DMS153 treated with DMSO at 0.1 percent for 48 hours (cell line): ENCODE measurements around the gene TEKT2.

Experiments used
- DNase-seq: peaks from one replicate; lab custom pipeline; 2025; ENCODE audit not compliant: unreplicated experiment; lab: John Stamatoyannopoulos, UW

TEKT2 gene

GRCh38 chr1:36128126-36128904, 44.4 kb downstream of the TEKT2 start:
- DNase-seq: no peak

- DNase-seq: no peak
Observed at GRCh38 chr1:36128905-36129206, 45.0 kb downstream of the TEKT2 start.

GRCh38 chr1:36132029-36132428, 48.1 kb downstream of the TEKT2 start:
- DNase-seq: no peak

- peak; percentile 26 for DNase-seq
Observed at GRCh38 chr1:36133484-36133883, 49.6 kb downstream of the TEKT2 start.

DNA sequence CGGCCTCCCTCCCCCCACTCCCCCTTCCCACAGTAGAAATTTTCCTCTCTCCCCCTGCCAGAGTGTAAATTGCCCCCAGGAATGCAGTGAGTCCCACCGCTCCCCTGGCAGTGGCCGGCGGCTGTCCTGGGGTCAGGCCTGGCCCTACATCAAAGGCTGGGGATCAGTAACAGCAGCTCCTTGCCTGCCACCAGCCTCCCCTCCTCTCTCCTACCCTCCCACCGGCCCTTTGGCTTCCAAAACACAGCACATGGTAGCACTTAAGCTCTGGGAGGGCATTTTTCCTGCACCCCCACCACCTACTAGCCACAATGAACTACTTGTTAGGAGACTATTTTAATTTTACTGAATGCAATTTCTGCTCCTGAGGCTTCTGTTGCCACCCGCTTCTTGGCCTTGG, 50.1 kb downstream of the TEKT2 start:
- no peak for DNase-seq

GRCh38 chr1:36134505-36135329, 50.8 kb downstream of the TEKT2 start:
- DNase-seq: peak; percentile 55

- no peak for DNase-seq
Observed at GRCh38 chr1:36135330-36135667, 51.4 kb downstream of the TEKT2 start.

- no peak for DNase-seq
Observed at GRCh38 chr1:36135796-36136195, 51.9 kb downstream of the TEKT2 start.

GRCh38 chr1:36136535-36136934, 52.6 kb downstream of the TEKT2 start:
- DNase-seq: no peak

GRCh38 chr1:36137226-36137625, 53.3 kb downstream of the TEKT2 start:
- DNase-seq: no peak

GRCh38 chr1:36137776-36138175, 53.9 kb downstream of the TEKT2 start:
- no peak for DNase-seq
